ENCODE data around the gene FILIP1L. TPM values are rescaled to one million over a fixed set of nuclear protein-coding genes. Genes with fewer than 3 reads are reported as not detected.
A peak's percentile ranks its signal among the peaks of the same experiment; 100 is the strongest.

The FILIP1L gene
- total and polyA plus RNA-seq, 2 of the 13 experiments (the other 11 are each of a cell fraction or from before 2014, with no cell fraction given), result 8.1 to 187 TPM

GRCh38 chr3:100076731-100077529, 37.4 kb downstream of the FILIP1L start (continued):
- 0 out of 2 replicates have a peak, but pooled peaks have one; percentile 25 for TF ChIP-seq ZNF414 (CRISPR knock-in tag; IDR thresholded peaks at IDR 0.05)
- peak; percentile 82; the same call in 1 of the 2 replicates for TF ChIP-seq ZNF275 (CRISPR knock-in tag; IDR thresholded peaks at IDR 0.05; ENCODE audit: borderline replicate concordance)
- TF ChIP-seq TCF12 (IDR thresholded peaks at IDR 0.05), result no peak
- 0 out of 2 replicates have a peak, but pooled peaks have one; percentile 59 for TF ChIP-seq TCF12 (CRISPR knock-in tag; IDR thresholded peaks at IDR 0.05)
- TF ChIP-seq ZNF629 (CRISPR knock-in tag; conservative IDR thresholded peaks at IDR 0.05), result peak; percentile 77
- TF ChIP-seq RAD21 (CRISPR knock-in tag; IDR thresholded peaks at IDR 0.05), result no peak; the same call in 1 of the 2 replicates
- no peak for TF ChIP-seq LCORL (IDR thresholded peaks at IDR 0.05)
- TF ChIP-seq LCORL (CRISPR knock-in tag; IDR thresholded peaks at IDR 0.05), result no peak
- no peak for TF ChIP-seq HDAC6 (IDR thresholded peaks at IDR 0.05; ENCODE audit: low read depth, low read length)
- TF ChIP-seq ZNF564 (CRISPR knock-in tag; IDR thresholded peaks at IDR 0.05), result peak; percentile 57; the same call in 1 of the 2 replicates
- TF ChIP-seq THAP9 (CRISPR knock-in tag; IDR thresholded peaks at IDR 0.05; ENCODE audit: borderline replicate concordance), result no peak
- no peak for TF ChIP-seq KDM5B (CRISPR knock-in tag; IDR thresholded peaks at IDR 0.05; ENCODE audit: borderline replicate concordance)
- TF ChIP-seq RXRA (CRISPR knock-in tag; IDR thresholded peaks at IDR 0.05), result peak; percentile 85; the same call in 1 of the 2 replicates
- TF ChIP-seq CEBPG (CRISPR knock-in tag; IDR thresholded peaks at IDR 0.05), result peak; percentile 72
- no peak; the same call in 1 of the 2 replicates for TF ChIP-seq SNAPC2 (CRISPR knock-in tag; IDR thresholded peaks at IDR 0.05)
- TF ChIP-seq MAZ (IDR thresholded peaks at IDR 0.05; ENCODE audit: borderline replicate concordance, low read depth, low read length), result no peak
- TF ChIP-seq MAZ (CRISPR knock-in tag; IDR thresholded peaks at IDR 0.05; ENCODE audit: low read depth), result no peak
- no peak for TF ChIP-seq SP1 (IDR thresholded peaks at IDR 0.05)
- no peak for TF ChIP-seq SP1 (CRISPR knock-in tag; IDR thresholded peaks at IDR 0.05)
- TF ChIP-seq POLR2AphosphoS5 (IDR thresholded peaks at IDR 0.05; ENCODE audit: low read depth, low read length), result peak; percentile 53
- TF ChIP-seq SMAD9 (CRISPR knock-in tag; IDR thresholded peaks at IDR 0.05), result no peak
- TF ChIP-seq BHLHE40 (IDR thresholded peaks at IDR 0.05; ENCODE audit: low read length), result no peak
- 0 out of 2 replicates have a peak, but pooled peaks have one; percentile 47 for TF ChIP-seq ZNF709 (CRISPR knock-in tag; IDR thresholded peaks at IDR 0.05)
- no peak for TF ChIP-seq ZNF740 (CRISPR knock-in tag; IDR thresholded peaks at IDR 0.05)
- TF ChIP-seq SMC3 (IDR thresholded peaks at IDR 0.05; ENCODE audit: low read length), result no peak

Data from HepG2 (cell line).